ENCODE measurements around the gene ZNF791.
"Not testable (repeated sequence)": the region's sequence is repeated elsewhere in the genome, so short reads cannot be mapped to it uniquely, and the experiment has no call there.

ZNF791 gene

DNA sequence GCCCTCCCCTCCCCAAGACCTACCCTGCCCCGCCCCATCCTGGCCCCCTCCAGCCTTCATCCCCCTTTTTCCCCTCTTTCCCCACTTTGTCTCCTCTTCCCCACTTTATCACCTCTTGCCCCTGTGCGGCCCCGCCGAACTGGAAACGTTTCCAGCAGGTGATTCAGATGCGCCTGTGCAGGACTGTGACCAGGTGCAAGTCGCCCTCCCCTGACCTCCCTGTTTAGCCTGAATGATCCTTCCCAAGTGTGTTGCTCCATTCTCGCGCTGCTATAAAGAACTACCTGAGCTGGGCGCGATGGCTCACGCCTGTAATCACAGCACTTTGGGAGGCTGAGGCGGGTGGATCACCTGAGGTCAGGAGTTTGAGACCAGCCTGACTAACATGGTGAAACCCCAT, 25.9 kb downstream of the ZNF791 start:
- DNase-seq = no peak

DNA sequence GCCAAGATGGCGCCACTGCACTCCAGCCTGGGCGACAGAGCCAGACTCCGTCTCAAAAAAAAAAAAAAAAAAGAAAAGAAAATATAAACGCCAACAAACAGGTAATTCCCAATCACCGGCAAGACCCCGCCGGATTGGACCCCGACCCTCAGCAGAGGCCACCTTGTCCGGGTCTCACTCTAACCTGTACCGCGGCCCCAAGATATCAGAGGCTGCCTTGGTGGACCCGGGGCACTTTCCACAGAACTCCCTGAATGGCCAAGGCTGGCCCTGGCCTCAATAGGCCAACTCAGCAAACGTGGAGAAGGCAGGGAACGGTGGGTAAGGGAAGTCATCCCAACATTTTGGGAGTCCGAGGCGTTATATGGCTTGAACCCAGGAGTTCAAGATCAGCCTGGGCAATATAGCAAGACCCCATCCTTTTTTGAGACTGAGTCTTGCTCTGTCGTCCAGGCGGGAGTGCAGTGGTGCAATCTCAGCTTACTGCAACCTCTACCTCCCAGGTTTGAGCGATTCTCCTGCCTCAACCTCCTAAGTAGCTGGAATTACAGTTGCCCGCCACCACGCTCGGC, 28.0 kb downstream of the ZNF791 start:
- no peak for DNase-seq

DNA sequence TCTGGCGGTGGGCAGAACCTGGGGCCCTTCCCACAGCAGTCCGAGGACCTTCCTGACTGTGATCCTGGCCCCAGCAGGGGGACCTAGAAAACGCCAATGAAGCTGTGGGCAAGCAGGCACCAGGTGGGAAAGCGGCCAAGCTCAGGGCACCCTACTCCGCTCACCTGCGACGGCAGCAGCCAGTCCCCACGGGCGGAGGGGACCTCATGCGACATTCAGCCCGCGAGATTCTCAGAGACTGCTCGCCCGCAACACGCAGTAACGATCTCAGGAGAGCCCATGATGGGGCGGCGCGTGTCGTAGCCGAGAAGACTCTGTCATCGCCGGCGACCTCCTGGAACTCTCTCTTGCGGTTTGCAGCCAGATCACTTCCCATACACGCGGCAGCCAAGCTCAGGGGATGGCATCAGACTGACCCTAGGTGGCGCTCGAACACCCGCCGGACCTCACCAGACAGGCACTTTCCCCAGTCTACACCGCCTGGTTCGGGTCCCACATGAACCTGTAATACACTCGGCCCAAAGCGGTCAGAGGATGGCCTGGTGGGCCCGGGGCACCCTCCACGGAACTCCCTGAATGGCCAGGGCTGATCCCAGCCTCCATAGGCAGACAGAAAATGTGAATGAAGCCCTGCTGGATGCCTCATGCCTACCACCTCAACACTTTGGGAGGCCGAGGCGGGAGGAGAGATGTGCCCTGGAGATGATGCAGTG, 29.3 kb downstream of the ZNF791 start:
- peak; percentile 88 to 89 for DNase-seq

DNA sequence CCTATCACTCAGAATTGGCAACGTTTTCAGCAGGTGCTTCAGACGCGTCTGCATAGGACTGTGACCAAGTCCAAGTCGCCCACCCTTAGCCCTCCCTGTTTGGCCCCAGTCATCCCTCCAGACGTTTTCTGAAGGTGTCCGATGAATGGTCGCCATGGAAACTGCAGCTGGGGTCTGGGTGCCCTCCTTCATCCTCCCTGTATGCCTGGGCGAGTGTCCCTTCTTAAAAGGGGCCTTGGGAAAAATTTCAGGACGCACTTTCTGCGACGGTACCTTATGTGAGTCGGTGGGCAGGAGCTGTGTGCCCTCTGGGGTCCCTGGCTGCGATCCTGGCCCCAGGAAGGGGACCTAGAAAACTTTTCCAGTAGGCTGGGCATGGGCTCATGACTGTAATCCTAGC, 30.7 kb downstream of the ZNF791 start:
- no peak for DNase-seq

DNA sequence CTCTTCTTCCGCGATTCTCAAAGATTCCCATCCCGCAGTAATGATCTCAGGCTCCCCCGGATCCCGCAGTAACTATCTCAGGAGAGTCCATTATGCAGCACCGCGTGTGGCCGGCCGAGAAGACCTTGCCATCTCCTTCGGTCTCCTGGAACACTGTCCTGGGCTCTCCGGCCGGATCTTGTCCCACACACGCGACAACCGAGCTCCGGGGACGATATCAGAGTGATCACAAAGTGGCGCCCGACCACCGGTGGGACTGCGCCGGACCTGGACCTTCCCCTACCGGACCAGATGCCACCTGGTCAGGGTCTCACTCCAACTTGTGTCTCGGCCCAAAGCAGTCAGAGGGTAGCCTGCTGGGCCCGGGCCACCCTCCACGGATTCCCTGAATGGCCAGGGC, 31.8 kb downstream of the ZNF791 start:
- no peak for DNase-seq

DNA sequence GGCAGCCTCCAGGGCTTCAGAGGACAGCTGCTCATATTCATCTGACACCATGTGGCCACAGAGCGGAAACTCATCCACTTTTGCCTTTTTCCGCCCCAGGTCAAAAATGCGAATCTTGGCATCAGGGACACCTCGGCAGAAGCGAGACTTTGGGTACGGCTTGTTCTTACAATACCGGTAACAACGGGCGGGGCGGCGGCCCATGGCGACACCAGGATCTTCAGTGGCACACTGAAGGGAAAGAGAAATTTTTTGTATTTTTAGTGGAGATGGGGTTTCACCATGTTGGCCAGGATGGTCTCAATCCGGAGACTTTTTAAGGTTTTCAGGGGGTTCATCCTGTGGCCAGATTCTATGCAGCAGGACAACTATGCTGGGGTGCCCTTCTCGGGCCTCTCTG, 33.0 kb downstream of the ZNF791 start:
- not testable (repeated sequence) for DNase-seq

DNA sequence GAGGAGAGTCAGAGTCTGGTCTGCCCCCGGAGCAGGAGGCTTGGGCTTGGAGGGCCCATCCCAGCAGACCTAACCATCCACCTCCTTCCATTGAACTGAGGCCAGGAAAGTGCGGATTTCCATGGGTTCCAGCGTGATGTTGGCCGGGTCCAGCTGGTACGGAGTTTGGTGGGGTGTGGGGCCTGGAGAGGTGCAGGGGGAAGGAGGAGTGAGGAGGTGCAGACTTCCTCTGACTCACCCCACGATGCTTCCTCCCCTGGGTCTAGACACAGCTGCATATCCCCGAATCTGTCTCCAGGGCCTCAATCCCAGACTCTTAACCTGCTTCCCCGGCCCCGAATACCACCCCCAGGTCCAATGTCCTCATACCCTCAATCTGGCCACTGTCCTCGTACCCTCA, 35.8 kb downstream of the ZNF791 start:
- DNase-seq = no peak

DNA sequence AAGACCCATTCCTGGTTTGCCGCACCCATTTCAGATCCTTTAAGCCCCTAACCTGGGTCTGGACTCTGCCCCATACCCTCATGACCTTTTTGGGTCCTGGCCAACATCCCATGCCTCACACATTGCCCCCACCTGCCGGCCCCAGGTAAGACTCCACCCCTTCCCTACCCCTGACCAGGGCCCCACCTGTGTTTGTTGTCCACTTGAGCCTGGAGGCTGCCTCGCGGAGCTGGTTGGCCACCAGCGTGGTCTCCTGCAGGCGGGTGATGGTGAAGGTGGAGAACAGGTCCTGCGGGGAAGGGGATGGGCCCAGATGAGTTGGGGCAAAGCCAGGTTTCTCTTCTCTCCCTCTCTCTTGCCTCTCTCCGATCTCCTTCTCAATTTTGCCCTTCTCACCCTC, 36.3 kb downstream of the ZNF791 start:
- DNase-seq = no peak

DNA sequence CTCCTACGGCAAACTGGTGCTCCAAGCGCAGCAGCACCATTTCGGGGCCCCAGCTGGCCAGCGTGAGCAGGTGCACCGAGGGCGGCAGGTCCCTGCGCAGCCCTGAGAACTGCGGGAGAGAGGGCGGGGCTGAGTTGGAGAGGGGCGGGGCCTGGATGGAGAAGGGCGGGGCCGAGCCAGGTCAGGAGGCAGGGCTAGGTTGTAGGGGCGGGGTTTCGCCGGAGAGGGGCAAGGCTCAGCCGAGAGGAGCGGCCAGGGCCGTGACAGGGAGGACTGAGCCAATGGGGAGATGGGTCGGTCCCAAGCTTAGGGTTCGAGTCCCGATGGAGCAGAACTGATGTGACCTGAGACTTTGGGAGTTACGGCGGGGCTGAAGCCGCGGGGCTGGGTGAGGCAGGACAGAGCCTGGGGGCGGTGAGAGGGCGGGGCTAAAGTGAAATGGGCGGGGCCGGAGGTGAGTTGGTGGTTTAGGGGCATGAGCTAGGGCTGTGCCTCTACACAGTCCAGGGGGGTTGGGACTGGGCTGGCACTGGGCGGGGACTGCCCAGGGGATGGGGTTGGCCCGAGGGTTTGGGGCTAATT, 36.9 kb downstream of the ZNF791 start:
- no peak for DNase-seq

DNA sequence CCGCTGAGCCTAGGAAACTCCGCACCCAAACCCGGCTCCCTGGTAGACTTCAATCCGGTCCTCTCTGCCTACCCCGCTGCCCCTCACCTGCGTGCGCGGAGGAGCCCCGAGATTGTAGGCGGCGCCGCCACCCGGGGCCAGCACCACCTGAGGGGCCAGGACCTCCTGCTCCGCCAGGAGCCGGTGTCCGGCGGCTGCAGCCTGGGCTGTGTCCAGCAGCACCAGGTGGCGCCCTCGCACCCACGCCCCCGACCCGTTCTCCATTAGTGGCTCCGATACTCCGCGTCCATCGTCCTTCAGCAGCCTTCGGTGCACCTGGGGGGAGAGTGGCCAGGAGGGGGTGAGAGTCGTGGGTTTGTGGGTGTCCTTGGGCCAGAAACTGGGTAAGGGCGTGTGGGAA, 37.4 kb downstream of the ZNF791 start:
- no peak for DNase-seq

DNA sequence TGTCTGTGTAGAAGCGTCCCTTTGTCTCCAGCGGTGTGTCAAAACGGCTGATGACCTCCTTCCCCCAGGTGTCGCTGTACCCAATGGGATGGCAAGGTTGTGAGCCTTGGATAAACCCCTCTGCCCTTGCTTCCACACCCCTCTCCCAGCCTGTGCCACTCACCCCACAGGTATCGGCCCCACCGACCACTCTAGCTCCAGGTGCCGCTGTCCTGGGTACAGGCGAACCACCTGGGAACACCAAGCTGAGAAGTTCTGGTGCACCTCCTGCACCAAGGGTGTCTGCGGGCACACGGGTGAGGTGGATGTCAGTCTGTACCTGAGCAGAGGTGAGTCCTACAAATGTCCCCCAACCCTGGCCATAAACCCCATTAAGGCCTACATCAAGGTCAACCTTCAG, 39.2 kb downstream of the ZNF791 start:
- no peak for DNase-seq

DNA sequence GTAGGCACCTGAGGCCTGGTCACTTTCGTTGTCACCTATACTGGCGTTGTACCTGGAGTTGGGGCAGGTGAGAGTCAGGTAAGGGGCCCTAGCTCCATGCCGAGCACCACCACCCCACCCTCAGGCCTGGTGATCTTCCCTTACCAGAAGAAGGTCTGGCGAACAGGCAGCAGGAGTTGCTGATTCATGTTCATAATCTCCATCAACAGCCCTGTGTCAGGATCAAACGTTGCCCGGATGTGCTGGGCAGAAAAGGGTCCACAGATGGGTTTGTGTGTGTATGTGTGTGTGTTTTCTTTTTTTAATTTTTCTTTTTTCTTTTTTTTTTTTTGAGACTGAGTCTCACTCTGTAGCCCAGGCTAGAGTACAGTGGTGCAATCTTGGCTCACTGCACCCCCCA, 41.5 kb downstream of the ZNF791 start:
- no peak for DNase-seq

DNA sequence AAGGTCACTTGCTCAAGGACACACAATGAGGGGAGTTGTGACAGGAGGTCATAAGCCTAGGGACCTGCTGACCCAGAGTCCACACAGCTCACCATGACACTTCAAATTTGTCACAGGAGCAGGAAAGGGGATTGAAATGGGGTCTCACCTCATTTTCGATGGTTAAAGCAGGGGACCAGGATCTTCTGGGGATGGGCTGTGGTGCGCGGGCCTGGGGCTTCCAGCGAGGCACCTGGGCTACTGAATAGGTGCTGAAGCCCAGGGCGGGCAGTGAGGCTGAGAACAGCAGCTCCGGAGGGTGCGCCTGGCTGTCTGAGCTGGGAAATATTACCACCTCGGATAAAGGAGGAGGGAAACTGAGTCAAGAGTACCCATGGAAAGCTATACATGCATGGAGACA, 44.8 kb downstream of the ZNF791 start:
- no peak for DNase-seq

DNA sequence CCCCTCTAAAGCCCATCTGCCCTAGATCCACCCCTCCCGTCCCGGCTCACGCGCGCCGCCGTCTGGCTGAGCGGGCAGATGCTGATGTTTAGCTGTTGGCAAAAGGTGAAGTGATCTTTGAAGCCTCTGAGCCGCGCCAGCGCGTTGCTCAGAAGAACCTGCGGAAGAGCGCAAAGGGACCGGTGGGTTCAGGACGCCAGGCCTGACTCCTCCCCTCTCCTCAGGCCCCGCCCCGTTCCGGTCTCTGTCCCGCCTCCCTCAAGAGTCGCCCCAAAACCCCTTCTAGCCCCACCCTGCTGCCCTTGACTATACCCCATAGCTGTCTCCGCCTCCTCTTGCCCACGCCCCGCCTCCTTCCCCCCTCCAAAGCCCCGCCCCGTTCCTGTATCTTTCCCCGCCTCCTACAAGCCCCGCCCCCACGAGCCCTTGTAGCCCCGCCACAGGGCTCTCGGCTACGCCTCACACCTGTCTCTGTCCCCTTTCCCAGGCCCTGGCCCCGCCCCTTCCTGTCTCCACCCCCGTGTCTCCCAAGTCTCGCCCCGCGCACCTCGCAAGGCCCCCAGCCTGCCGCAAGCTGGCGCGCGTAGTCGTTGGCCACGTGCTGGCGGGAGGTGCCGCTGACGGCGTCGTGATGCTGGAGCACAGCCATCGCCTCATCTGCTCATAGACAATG, 46.3 kb downstream of the ZNF791 start:
- no peak for DNase-seq

DNA sequence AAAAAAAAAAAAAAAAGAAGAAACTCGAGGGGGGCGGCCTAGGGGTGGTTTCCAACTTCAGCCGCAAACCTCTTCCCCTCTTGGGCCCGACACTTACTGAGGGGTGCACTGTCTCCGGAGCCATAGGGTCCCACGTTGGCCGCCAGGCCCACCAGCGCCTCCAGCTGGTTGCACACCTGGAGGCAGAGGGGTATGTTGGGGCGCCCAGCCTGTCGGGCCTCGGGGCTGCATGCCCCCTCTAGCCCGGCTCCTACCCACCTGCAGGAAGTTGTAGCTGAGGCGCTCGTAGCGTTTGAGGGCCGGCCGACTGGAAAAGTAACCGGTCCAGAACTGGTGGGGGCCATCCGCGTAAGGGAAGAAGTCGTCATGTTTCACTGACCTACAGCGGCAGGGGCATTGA, 47.2 kb downstream of the ZNF791 start:
- DNase-seq = no peak

DNA sequence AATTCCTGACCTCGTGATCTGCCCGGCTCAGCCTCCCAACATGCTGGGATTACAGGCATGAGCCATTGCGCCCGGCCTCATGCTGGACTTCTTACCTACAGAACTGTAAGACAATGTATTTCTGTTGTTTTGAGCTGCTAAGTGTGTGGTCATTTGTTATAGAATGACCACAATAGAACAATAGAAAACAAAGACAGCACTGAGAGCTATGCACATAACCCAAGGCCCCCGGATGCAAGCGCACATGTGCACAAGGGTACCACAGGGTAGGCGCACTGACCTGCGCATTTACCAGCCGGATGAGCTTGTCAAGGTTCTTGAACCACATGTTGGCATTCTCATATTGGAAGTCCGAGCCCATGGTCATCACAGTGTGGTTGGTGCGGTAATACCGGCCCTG, 50.3 kb downstream of the ZNF791 start:
- no peak for DNase-seq

DNA sequence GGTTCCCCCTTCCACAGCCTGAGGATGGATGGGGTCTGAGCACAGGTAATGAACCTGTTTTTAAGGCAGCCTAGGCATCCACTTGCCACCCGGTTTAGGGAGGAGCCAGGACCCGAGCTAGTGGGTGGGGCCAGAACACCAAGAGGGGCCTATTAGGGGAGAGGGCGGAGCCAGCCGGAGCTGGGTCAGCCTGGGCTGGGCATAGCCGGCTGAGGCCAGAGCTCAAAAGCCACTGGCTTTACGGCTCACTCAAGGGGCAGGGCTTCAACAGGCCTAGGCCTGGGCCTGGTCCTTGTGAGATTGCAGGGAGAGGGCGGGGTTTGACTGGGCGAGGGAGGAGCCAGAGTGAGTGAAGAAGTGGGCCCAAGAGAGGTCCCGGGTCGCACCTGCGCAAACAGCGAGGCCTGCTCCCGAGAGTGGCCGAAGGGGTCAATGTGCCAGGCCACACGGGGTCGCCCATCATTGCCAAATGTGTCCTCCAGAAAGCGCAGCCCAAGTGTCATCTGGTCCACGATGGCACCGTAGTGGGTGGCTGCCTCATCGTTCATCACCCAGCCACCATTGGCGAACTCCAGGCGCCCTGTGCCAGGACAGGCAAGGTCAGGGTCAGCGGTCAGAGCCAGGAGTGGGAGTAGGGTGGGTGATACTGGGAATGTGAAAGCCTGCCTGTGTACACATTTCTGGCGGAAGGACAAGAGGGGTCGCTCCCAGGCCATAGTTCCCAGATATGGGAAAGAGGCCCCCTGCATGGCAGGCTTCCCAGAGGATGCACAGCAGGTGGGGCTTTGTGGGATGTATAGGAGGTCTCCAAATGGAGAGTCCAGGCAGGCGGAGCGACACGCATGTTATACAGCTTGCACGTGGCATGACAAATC, 53.9 kb downstream of the ZNF791 start:
- DNase-seq = no peak

DNA sequence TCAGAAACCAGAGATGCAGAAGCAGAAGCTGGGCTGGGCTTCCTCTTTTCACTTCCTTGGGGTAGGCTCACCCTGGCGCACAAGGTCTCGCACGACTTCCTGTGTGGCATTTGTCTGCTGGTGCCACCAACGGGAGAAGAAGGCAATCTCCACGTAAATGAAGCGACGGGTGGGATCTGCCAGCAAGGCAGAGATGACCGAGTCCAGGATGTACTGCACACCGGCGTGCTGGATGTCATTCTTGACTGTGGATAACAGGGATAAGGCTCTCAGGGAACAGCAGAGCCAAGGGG, 54.5 kb downstream of the ZNF791 start:
- peak; percentile 44 to 45 for DNase-seq

DNA sequence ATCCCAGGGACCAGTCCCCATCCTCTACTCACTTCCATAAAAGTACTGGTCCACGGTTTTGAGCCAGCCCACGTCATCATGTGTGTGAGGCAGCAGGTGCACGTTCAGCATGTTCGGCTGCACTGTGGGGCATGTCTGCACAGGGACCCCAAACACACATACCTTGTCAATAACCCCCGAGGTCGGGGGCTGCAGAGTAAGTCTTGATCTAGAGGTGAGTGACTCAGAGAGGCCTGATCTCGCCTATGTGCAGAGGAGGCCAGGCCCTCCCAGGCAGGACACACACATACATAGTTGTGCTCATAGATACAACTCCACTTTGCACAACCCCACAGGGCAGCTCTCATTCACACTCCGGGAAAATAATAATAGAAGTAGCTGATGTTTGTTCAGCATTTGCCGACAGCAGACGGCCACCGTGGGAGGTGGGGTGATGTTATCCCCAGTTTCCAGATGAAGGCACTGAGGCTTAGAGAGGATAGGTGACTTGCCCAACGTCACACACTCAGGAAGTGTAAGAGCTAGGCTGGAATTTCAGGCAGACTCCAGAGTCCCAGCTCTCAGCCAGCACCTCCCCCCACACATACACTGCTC, 55.0 kb downstream of the ZNF791 start:
- no peak for DNase-seq

DNA sequence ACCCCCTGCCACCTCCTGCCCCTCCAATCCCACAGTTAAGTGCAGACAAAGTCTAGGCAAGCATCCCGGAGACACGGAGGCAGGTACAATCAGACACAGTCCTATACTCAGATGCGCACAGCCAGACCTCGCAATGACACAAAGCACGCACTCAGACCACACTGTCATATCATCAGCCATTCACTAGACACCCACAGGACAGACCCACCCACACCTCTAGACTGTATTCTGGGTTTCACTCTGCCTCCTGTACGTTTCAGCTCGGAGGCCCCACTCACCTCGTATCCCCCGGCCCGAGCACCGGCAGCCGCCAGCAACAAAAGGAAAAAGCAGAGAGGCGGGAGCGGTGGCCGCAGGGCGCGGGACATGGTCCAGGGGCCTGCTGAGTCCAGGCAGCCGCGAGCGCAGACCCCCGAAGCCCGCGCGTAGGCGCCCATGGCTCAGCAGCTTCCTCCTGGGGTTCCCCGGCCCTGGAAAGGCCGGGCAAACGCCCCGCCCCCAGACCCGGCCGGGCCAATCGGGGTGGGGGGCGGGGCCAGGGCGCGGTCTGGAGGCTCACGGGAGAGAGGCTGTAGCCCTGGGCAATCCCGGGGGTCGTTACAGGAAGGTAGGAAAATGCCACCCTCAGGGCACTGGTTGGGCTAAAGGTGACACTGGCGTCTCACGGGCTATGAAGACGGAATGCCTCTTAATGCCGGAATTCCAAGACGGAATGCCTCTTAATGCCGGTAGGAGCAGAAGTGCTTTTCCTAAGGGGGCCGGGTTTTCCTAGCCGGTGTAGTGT, 55.7 kb downstream of the ZNF791 start, which contains the start of the genes MAN2B1 and WDR83:
Gene MAN2B1, minus strand, starts transcription at position 478 of the 784 bp plus-strand sequence. Its CDS starts 41 bp downstream, at position 437.
Gene WDR83, plus strand, starts transcription at position 543 of the 784 bp plus-strand sequence. CDS start 2,984 bp downstream, outside the sequence.
- peak; percentile 78 to 82 for DNase-seq

DNA sequence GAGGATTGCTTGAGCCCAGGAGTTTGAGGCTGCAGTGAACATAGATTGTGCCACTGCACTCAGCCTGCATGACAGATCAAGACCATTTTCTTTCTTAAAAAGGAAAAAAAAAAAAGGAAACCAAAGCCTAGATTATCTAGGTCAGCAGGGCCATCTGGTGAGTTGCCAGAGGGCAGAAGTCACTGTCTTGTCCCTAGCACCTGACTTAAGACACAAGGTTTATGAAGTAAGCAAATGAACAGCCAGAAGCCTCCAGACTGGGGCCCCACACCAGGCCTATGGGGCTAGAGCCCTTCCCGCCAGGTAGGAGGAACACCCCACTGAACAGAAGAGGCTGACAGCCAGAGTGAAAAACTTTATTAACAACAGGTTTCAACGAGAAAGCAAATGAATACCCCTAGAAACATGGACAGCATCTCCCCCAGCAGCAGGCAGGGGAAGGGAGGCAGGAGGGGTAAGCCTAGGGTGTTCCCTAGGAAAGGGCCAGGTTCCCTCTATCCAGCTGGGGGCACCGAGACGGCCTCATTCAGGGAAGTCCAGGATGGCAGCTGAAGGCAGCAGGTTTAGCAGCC, 57.1 kb downstream of the ZNF791 start:
- no peak for DNase-seq

Measured in activated CD4-positive, alpha-beta T cell treated with anti-CD3 and anti-CD28 coated beads for 4 hours (primary cell).